HEK293T (cell line): Measurements from ENCODE around the gene RAD23A.
A peak's percentile ranks its signal among the peaks of the same experiment; 100 is the strongest.
"Not testable (repeated sequence)": the region's sequence is repeated elsewhere in the genome, so short reads cannot be mapped to it uniquely, and the experiment has no call there.

ENCODE experiments used
- CTCF ChIA-PET: fragments of 350-600 bp; formaldehyde crosslinking; extraction: SDS; loops from one replicate; lab custom pipeline; 2021; ENCODE audit warnings: antibody characterized with exemption, inconsistent platforms; lab: Yijun Ruan, JAX
- POLR2A ChIA-PET: fragments of 350-600 bp; formaldehyde crosslinking; extraction: SDS; loops from one replicate; lab custom pipeline; 2020; ENCODE audit warnings: antibody characterized with exemption, inconsistent platforms; lab: Yijun Ruan, JAX
- DNase-seq: peaks from one replicate; pipeline ENCODE4 v3.0.0; 2012; ENCODE audit warnings: mixed read lengths; ENCODE audit errors: extremely low spot score
- ARNT ChIP-seq: fragments of 450-650 bp; IDR thresholded peaks from 2 replicates; pipeline ENCODE4 v1.6.1; 2017; ENCODE audit warnings: mild to moderate bottlenecking
- BHLHE40 ChIP-seq: fragments of 450-650 bp; IDR thresholded peaks from 2 replicates; pipeline ENCODE4 v1.6.1; 2016; ENCODE audit warnings: mild to moderate bottlenecking, moderate library complexity, borderline replicate concordance
- CTBP1 ChIP-seq: fragments of 450-650 bp; IDR thresholded peaks from 2 replicates; pipeline ENCODE4 v1.6.1; 2016; ENCODE audit warnings: borderline replicate concordance
- ELF4 ChIP-seq: fragments of 450-650 bp; IDR thresholded peaks from 2 replicates; pipeline ENCODE4 v1.6.1; 2017; ENCODE audit warnings: antibody characterized with exemption
- FOXA1 ChIP-seq: fragments of 450-650 bp; IDR thresholded peaks from 2 replicates; pipeline ENCODE4 v1.6.1; 2016; ENCODE audit warnings: mild to moderate bottlenecking
- FOXK2 ChIP-seq: fragments of 450-650 bp; IDR thresholded peaks from 2 replicates; pipeline ENCODE4 v1.6.1; 2016; ENCODE audit warnings: mild to moderate bottlenecking
- FOXM1 ChIP-seq: fragments of 450-650 bp; IDR thresholded peaks from 2 replicates; pipeline ENCODE4 v1.6.1; 2017; ENCODE audit warnings: mild to moderate bottlenecking, borderline replicate concordance
- HDGF ChIP-seq: fragments of 450-650 bp; IDR thresholded peaks from 2 replicates; pipeline ENCODE4 v1.6.1; 2017; ENCODE audit warnings: antibody characterized with exemption, borderline replicate concordance
- L3MBTL2 ChIP-seq: fragments of 450-650 bp; conservative IDR thresholded peaks from 2 replicates; pipeline ENCODE4 v1.6.1; 2016; ENCODE audit warnings: mild to moderate bottlenecking
- LEF1 ChIP-seq: fragments of 450-650 bp; IDR thresholded peaks from 2 replicates; pipeline ENCODE4 v1.6.1; 2017; ENCODE audit warnings: mild to moderate bottlenecking, borderline replicate concordance
- NFRKB ChIP-seq: fragments of 450-650 bp; IDR thresholded peaks from 2 replicates; pipeline ENCODE4 v1.6.1; 2016; ENCODE audit warnings: mild to moderate bottlenecking, moderate library complexity
- PKNOX1 ChIP-seq: fragments of 450-650 bp; IDR thresholded peaks from 2 replicates; pipeline ENCODE4 v1.6.1; 2016
- SP1 ChIP-seq: fragments of 450-650 bp; IDR thresholded peaks from 2 replicates; pipeline ENCODE4 v1.6.1; 2017
- SUZ12 ChIP-seq: fragments of 450-650 bp; IDR thresholded peaks from 2 replicates; pipeline ENCODE4 v1.6.1; 2016; ENCODE audit warnings: mild to moderate bottlenecking
- TARDBP ChIP-seq: fragments of 450-650 bp; IDR thresholded peaks from 2 replicates; pipeline ENCODE4 v1.6.1; 2016
- ZNF384 ChIP-seq: fragments of 450-650 bp; IDR thresholded peaks from 2 replicates; pipeline ENCODE4 v1.6.1; 2016

RAD23A gene

GRCh38 chr19:12913011-12913561 is 32.6 kb upstream of the RAD23A start:
- DNase-seq = peak; percentile 45
- CTCF ChIA-PET = interaction anchor here (0.7 to 1.0 kb wide), 2 partner anchors 52 to 54 kb away, joined by 3 to 4 read pairs; no protein-coding TSS in a partner anchor
- POLR2A ChIA-PET = interaction anchor here (0.6 to 2.1 kb wide), 10 partner anchors 15 to 190 kb away, joined by 3 to 12 read pairs (median 4); partner anchors contain the start of genes CALR, DNASE2, FARSA and GCDH
- TF ChIP-seq FOXK2 (no peak), NFRKB (no peak), PKNOX1 (peak; percentile 96)

- CTCF ChIA-PET = interaction anchor here (0.6 to 1.0 kb wide), 4 partner anchors 32 to 55 kb away, joined by 3 to 4 read pairs (median 3); no protein-coding TSS in a partner anchor
- no peak for DNase-seq
- TF ChIP-seq SP1 (no peak), TARDBP (no peak), ZNF384 (no peak), FOXK2 (no peak)
- POLR2A ChIA-PET = interaction anchor here (0.9 to 2.1 kb wide), 9 partner anchors 19 to 191 kb away, joined by 3 to 12 read pairs (median 4); partner anchors contain the start of genes CALR, DNASE2, FARSA and GCDH
Observed at GRCh38 chr19:12913851-12914690, 31.6 kb upstream of the RAD23A start.

- CTCF ChIA-PET, POLR2A ChIA-PET, DNase-seq: not testable (repeated sequence)
- 0 out of 2 replicates have a peak, but pooled peaks have one; percentile 28 for TF ChIP-seq PKNOX1
Observed at GRCh38 chr19:12915860-12916259, 29.8 kb upstream of the RAD23A start.

- CTCF ChIA-PET = interaction anchor here (0.5 kb wide), 1 partner anchor 49 kb away, joined by 3 read pairs; no protein-coding TSS in a partner anchor
- TF ChIP-seq FOXM1 (no peak), PKNOX1 (no peak), ARNT (no peak), ELF4 (no peak), BHLHE40 (no peak), SP1 (no peak), HDGF (no peak), CTBP1 (no peak), SUZ12 (no peak), LEF1 (no peak), TARDBP (no peak), ZNF384 (no peak), L3MBTL2 (no peak), NFRKB (no peak), FOXA1 (no peak), FOXK2 (no peak)
- no peak for DNase-seq
- POLR2A ChIA-PET = no interaction called here
Observed at GRCh38 chr19:12918253-12918652, 27.4 kb upstream of the RAD23A start.

GRCh38 chr19:12921047-12921446 is 24.6 kb upstream of the RAD23A start:
- CTCF ChIA-PET = no interaction called here

GRCh38 chr19:12922959-12923358 is 22.7 kb upstream of the RAD23A start:
- ChIA-PET CTCF (no interaction called here), POLR2A (interaction anchor here (0.6 to 2.5 kb wide), 2 partner anchors 10 to 11 kb away, joined by 3 to 7 read pairs; partner anchors contain the start of gene FARSA)
- no peak for TF ChIP-seq ZNF384
- no peak for TF ChIP-seq SP1
- TF ChIP-seq ARNT = no peak
- no peak for TF ChIP-seq HDGF
- TF ChIP-seq FOXK2 = no peak
- no peak for TF ChIP-seq LEF1
- no peak for TF ChIP-seq PKNOX1
- TF ChIP-seq CTBP1 = no peak
- no peak for DNase-seq

More at GRCh38 chr19:12921047-12921446, 24.6 kb upstream of the RAD23A start:
- POLR2A ChIA-PET = interaction anchor here (0.9 to 3.3 kb wide), 4 partner anchors 9 to 30 kb away, joined by 3 to 12 read pairs (median 8); partner anchors contain the start of genes CALR, FARSA and GCDH
- TF ChIP-seq ARNT (no peak), ELF4 (no peak), SUZ12 (no peak), NFRKB (no peak), BHLHE40 (no peak), SP1 (no peak), LEF1 (no peak)
- DNase-seq = no peak
